PC-3 (cell line): ENCODE measurements around the gene TXNDC5. TPM values are rescaled to one million over a fixed set of nuclear protein-coding genes. Genes with fewer than 3 reads are reported as not detected.

ENCODE experiments used
- ATAC-seq: fragments of 200-7000 bp; cut with Tn5 transposase; 2 replicates; pipeline ENCODE4 v1.9.1; 2020; ENCODE audit warnings: mild to moderate bottlenecking, moderate library complexity
- BruUV-seq: library from RNA; stranded (reverse); fragments of 400-500 nt; replicated peaks from 2 replicates; lab custom pipeline; 2021; lab: Mats Ljungman, UMichigan
- CTCF ChIA-PET: fragments of 300-600 bp; sonication (Branson Sonifier 250); formaldehyde crosslinking; loops from one replicate; lab custom pipeline; 2022; ENCODE audit warnings: antibody characterized with exemption; lab: Charles Lee
- POLR2A ChIA-PET: fragments of 300-600 bp; sonication (Branson Sonifier 250); formaldehyde crosslinking; loops from one replicate; lab custom pipeline; 2022; ENCODE audit warnings: antibody characterized with exemption; ENCODE audit not compliant: unreplicated experiment; lab: Charles Lee
- DNase-seq: peaks from one replicate; pipeline ENCODE4 v3.0.0-alpha.2; 2015
- H2AFZ ChIP-seq: fragments of 300-600 bp; sonication (generic); 2 replicates; pipeline ENCODE4 v1.6.0; 2016; ENCODE audit warnings: antibody characterized with exemption, low read length
- H3F3A ChIP-seq: fragments of 300-600 bp; sonication (generic); one replicate; pipeline ENCODE4 v1.6.0; 2017; ENCODE audit warnings: antibody characterized with exemption, low read length, control low read depth, mild to moderate bottlenecking; ENCODE audit not compliant: unreplicated experiment
- H3K27ac ChIP-seq: fragments of 300-600 bp; sonication (generic); 2 replicates; pipeline ENCODE4 v1.5.1; 2016; ENCODE audit warnings: mild to moderate bottlenecking, low read length
- H3K27me3 ChIP-seq: fragments of 300-600 bp; sonication (generic); 2 replicates; pipeline ENCODE4 v1.6.1; 2016; ENCODE audit warnings: low read length, mixed read lengths
- H3K36me3 ChIP-seq: fragments of 300-600 bp; sonication (generic); 2 replicates; pipeline ENCODE4 v1.6.1; 2016; ENCODE audit warnings: low read depth, mixed run types, low read length, mixed read lengths
- H3K4me1 ChIP-seq: fragments of 300-600 bp; sonication (generic); 2 replicates; pipeline ENCODE4 v1.5.1; 2016; ENCODE audit warnings: low read length; ENCODE audit not compliant: insufficient read depth
- H3K4me2 ChIP-seq: fragments of 300-600 bp; sonication (generic); 2 replicates; pipeline ENCODE4 v1.6.0; 2016; ENCODE audit warnings: low read length
- H3K4me3 ChIP-seq: fragments of 300-600 bp; sonication (generic); 2 replicates; pipeline ENCODE4 v1.5.1; 2016; ENCODE audit warnings: mild to moderate bottlenecking, low read length, mixed read lengths
- H3K79me2 ChIP-seq: fragments of 300-600 bp; sonication (generic); 2 replicates; pipeline ENCODE4 v1.6.1; 2017; ENCODE audit warnings: low read length, mixed read lengths
- H3K9ac ChIP-seq: fragments of 300-600 bp; sonication (generic); 2 replicates; pipeline ENCODE4 v1.6.0; 2016; ENCODE audit warnings: mild to moderate bottlenecking, low read length
- H3K9me2 ChIP-seq: fragments of 300-600 bp; sonication (generic); replicated peaks from 2 replicates; pipeline ENCODE4 v1.6.1; 2016; ENCODE audit warnings: mixed run types, low read length, mixed read lengths
- H3K9me3 ChIP-seq: fragments of 300-600 bp; sonication (generic); 2 replicates; pipeline ENCODE4 v1.6.1; 2016; ENCODE audit warnings: low read length, mixed read lengths
- H4K20me1 ChIP-seq: fragments of 300-600 bp; sonication (generic); 2 replicates; pipeline ENCODE4 v1.6.1; 2016; ENCODE audit warnings: low read length, mixed read lengths
- CTCF ChIP-seq: fragments of 300-600 bp; sonication (generic); conservative IDR thresholded peaks from 2 replicates; pipeline ENCODE4 v1.5.1; 2017; ENCODE audit warnings: antibody characterized with exemption, low read depth, mild to moderate bottlenecking, low read length
- EZH2 ChIP-seq: fragments of 300-600 bp; sonication (generic); IDR thresholded peaks from one replicate; pipeline ENCODE4 v1.6.1; 2017; ENCODE audit warnings: antibody characterized with exemption, mild to moderate bottlenecking, low read length; ENCODE audit not compliant: unreplicated experiment
- EZH2phosphoT487 ChIP-seq: fragments of 300-600 bp; sonication (generic); IDR thresholded peaks from 2 replicates; pipeline ENCODE4 v1.6.1; 2018; ENCODE audit warnings: mild to moderate bottlenecking, antibody characterized with exemption, low read length, borderline replicate concordance
- intact Hi-C: fragments of 100-400 bp; cut with micrococcal nuclease; formaldehyde crosslinking; loops from 2 replicates; pipeline ENCODE4 v1.9.0; 2023
- total RNA-seq: library from RNA; depleted of rRNA; stranded (reverse); fragments of >200 nt; gene quantifications from 2 replicates; pipeline ENCODE4 v1.2.3, GENCODE V29; 2014

The TXNDC5 gene
- total RNA-seq, 1 experiment from 2014 or later: 221 TPM

DNA sequence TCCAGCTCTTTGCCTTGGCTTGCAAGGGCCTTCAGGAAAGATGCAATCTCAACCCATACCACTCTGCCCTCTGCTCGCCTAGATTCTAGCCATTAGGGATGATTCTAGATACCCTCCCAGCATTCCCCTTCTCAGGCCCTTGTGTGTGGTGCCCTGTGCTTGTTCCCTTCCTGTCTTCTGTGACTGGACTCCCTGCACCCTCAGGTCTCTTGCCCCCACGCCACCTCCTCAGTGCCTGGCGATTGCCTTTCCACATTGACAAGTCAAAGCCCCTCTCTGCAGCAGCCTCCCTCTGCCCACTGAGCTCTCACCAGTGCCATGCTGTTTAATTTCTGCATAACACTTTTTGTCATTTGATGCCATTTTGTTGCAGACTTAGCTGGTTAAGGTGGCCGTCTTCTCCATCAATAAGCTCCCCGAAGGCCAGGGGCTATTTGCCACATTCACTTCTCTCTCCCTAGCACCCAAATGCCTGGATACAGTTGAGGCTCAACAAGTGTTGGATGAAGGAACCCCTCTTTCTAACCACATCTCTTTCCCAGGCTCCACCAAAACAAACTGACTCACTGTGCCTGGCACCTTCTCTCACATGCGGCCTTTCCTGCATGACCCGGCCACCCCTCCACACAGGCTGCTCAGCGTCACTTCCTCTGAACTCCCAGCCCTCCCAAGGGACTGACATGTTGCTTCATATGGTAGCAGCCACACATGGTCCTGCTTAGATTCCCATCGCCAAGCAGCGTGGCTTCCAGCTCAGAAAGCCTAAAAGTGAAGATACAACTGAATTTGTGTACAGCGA lies 4.6 kb upstream of the TXNDC5 start:
- intact Hi-C loops: loop anchor here (5.0 kb wide), 1 partner anchor 142 kb away; no protein-coding TSS in a partner anchor
- DNase-seq (no peak), ATAC-seq (no peak)
- no peaks in the 10 kb centered on the region for H3K9me2 ChIP-seq
- TF ChIP-seq EZH2phosphoT487: no peak
- TF ChIP-seq CTCF: no peak
- TF ChIP-seq EZH2: no peak
- no peak overlapping the region for H2AFZ ChIP-seq
- CTCF ChIA-PET: no interaction called here
- POLR2A ChIA-PET: no interaction called here
- H3K27me3 ChIP-seq: no peaks in the 10 kb centered on the region
- no peaks in the 10 kb centered on the region for H3K9me3 ChIP-seq
- no peaks in the 10 kb centered on the region for H3K79me2 ChIP-seq
- H3K4me1 ChIP-seq: peaks cover 16% of the 10 kb centered on the region
- no peak overlapping the region for H3K9ac ChIP-seq
- H3K4me3 ChIP-seq: no peak overlapping the region
- H3K36me3 ChIP-seq: no peaks in the 10 kb centered on the region
- no peaks in the 10 kb centered on the region for H3F3A ChIP-seq
- no peaks in the 10 kb centered on the region for H4K20me1 ChIP-seq
- BruUV-seq: no TSS peak
- no peak overlapping the region for H3K4me2 ChIP-seq
- no peak overlapping the region for H3K27ac ChIP-seq

GRCh38 chr6:7914311-7914710 lies 3.7 kb upstream of the TXNDC5 start:
- no peak overlapping the region for H3K27ac ChIP-seq
- intact Hi-C loops: loop anchor here (5.0 kb wide), 1 partner anchor 143 kb away; no protein-coding TSS in a partner anchor
- ATAC-seq (no peak), DNase-seq (no peak)
- no TSS peak for BruUV-seq
- H4K20me1 ChIP-seq: 0 out of 2 replicates have a peak, but pooled peaks cover under 1% of the 10 kb centered on the region
- ChIA-PET POLR2A (no interaction called here), CTCF (no interaction called here)
- H3K27me3 ChIP-seq: no peaks in the 10 kb centered on the region
- H3K9me3 ChIP-seq: no peaks in the 10 kb centered on the region
- no peak overlapping the region for H2AFZ ChIP-seq
- H3K4me1 ChIP-seq: peaks cover 8% of the 10 kb centered on the region; the same call in 1 of the 2 replicates
- H3K36me3 ChIP-seq: no peaks in the 10 kb centered on the region
- TF ChIP-seq CTCF: no peak
- no peak for TF ChIP-seq EZH2
- no peak for TF ChIP-seq EZH2phosphoT487
- no peak overlapping the region for H3K4me3 ChIP-seq
- no peak overlapping the region for H3K9ac ChIP-seq
- no peak overlapping the region for H3K4me2 ChIP-seq
- H3K79me2 ChIP-seq: peaks cover 7% of the 10 kb centered on the region
- H3F3A ChIP-seq: no peaks in the 10 kb centered on the region
- no peaks in the 10 kb centered on the region for H3K9me2 ChIP-seq
